ENCODE data around the gene PAK6. TPM values are rescaled to one million over a fixed set of nuclear protein-coding genes. Genes with fewer than 3 reads are reported as not detected.

PAK6 gene
- polyA plus RNA-seq, 1 of the 3 experiments (the other 2 are of a cell fraction) = 0.07 TPM

DNA sequence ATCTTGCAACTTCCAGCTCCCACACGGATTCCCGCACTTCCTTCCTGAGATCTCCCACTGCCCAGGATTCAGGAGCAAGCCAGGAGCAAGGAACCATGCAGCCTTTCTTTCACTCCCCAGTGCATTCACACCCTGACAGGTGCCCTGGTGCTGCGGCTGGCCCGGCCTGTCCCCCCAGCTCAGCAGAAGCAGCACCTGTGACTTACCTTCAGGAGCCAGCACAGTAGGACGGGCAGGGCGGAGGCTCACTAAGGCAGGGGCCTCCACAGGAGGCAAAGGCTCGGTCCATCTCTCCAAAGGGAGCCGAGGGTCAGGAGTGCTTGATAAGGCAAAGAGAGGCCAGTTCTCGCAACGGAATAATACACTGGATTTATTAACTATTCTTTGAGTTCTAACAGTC is 39.2 kb downstream of the PAK6 start:
- DNase-seq = no peak
- POLR2A ChIA-PET = no interaction called here
- WGBS (ENCODE audit: low lambda C conversion rate) = 84% methylated on average over 7 of the region's 10 CpGs
- TF ChIP-seq JUND (IDR thresholded peaks at IDR 0.05) (no peak), FOXM1 (IDR thresholded peaks at IDR 0.05; ENCODE audit: low read depth) (no peak), EZH2phosphoT487 (IDR thresholded peaks at IDR 0.05; ENCODE audit: borderline replicate concordance, low read depth) (no peak)
- TF ChIP-seq, protein P1, sequence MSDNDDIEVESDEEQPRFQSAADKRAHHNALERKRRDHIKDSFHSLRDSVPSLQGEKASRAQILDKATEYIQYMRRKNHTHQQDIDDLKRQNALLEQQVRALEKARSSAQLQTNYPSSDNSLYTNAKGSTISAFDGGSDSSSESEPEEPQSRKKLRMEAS (IDR thresholded peaks at IDR 0.05; ENCODE audit: low read depth) = no peak
- Histone ChIP-seq H3K9me3 (no peaks in the 10 kb centered on the region), H3K79me2 (ENCODE audit: insufficient read depth) (no peaks in the 10 kb centered on the region), H3K27me3 (ENCODE audit: insufficient read depth) (peaks cover 10% of the 10 kb centered on the region), H3K9ac (no peak overlapping the region), H3K4me1 (ENCODE audit: control insufficient read depth in 1 of 2, insufficient read depth in 2 of 2, low read depth in 1 of 2, low read length in 1 of 2) (peaks cover 5 to 6% of the 10 kb centered on the region in 2 experiments; a peak in 1 of 4 replicates), H3K36me3 (replicated peaks in 1 of 2; ENCODE audit: control insufficient read depth in 1 of 2, insufficient read depth in 2 of 2, low read length in 1 of 2) (no peaks in the 10 kb centered on the region), H3K27ac (ENCODE audit: low read depth in 2 of 2, low read length in 1 of 2) (no peak overlapping the region), H3F3A (replicated peaks; ENCODE audit: insufficient read depth) (peaks cover 6% of the 10 kb centered on the region), H3K9me2 (no peaks in the 10 kb centered on the region), H3K4me3 (ENCODE audit: low read depth in 2 of 2, low read length in 1 of 2) (no peak overlapping the region), H2AFZ (ENCODE audit: low read depth) (no peak overlapping the region), H4K20me1 (ENCODE audit: insufficient read depth) (no peaks in the 10 kb centered on the region), H3K4me2 (no peak overlapping the region)
- CTCF ChIA-PET = interaction anchor here (0.7 to 25.6 kb wide), 12 partner anchors 10 to 233 kb away, joined by 3 to 868 read pairs (median 42); partner anchors contain the start of genes ANKRD63, CCDC9B, DISP2 and INAFM2

DNA sequence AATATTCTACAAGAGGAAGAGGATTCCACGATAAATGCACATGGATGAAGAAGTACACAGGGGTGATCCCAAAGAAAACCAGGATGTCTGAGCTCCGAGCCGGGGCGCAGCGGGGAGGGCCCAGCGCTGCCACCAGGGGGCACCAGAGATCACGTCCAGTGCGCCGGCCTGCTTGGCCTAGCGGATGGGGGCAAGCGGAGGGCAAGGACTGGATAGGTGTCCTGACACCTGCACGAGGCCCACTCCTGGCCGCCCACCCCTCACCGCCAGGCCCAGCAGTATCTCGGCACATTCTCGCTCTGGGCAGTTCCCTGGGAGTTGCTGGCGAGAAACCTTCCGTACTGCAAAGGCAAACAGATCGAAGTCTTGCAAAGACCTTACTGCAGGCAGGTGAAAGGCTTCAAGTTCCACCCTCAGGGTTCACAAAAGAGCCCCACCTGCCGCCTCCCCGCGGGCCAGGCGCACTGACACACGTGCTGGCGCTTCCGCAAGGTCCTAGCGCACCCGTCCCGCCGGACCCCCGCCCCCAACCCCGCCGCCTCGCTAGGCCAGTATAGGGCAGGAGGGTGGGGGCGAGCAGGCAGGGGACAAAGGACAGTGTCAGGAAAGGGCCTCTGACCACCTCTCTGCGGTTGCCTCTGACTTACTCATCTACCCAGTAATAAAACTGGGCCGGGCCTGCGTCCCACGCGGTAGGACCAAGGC is 40.7 kb downstream of the PAK6 start:
- H3K4me3 ChIP-seq (ENCODE audit: low read depth in 2 of 2, low read length in 1 of 2) = peak overlapping the region in 1 of 2 experiments; percentile 40; a peak in 1 of 4 replicates
- H3F3A ChIP-seq (replicated peaks; ENCODE audit: insufficient read depth) = peaks cover 6% of the 10 kb centered on the region
- POLR2A ChIA-PET = interaction anchor here (0.7 to 1.0 kb wide), 2 partner anchors 30 to 39 kb away, joined by 3 to 4 read pairs; no protein-coding TSS in a partner anchor
- peak; percentile 91 for DNase-seq
- peaks cover 5 to 6% of the 10 kb centered on the region in 2 experiments; a peak in 1 of 4 replicates for H3K4me1 ChIP-seq (ENCODE audit: control insufficient read depth in 1 of 2, insufficient read depth in 2 of 2, low read depth in 1 of 2, low read length in 1 of 2)
- H3K27ac ChIP-seq (ENCODE audit: low read depth in 2 of 2, low read length in 1 of 2) = no peak overlapping the region
- no peaks in the 10 kb centered on the region for H3K9me3 ChIP-seq
- peaks cover 18% of the 10 kb centered on the region for H3K27me3 ChIP-seq (ENCODE audit: insufficient read depth)
- H3K4me2 ChIP-seq = no peak overlapping the region
- H3K9ac ChIP-seq = no peak overlapping the region
- H3K36me3 ChIP-seq (replicated peaks in 1 of 2; ENCODE audit: control insufficient read depth in 1 of 2, insufficient read depth in 2 of 2, low read length in 1 of 2) = no peaks in the 10 kb centered on the region
- no peaks in the 10 kb centered on the region for H3K79me2 ChIP-seq (ENCODE audit: insufficient read depth)
- TF ChIP-seq RAD21 (IDR thresholded peaks at IDR 0.05; ENCODE audit: low read length) (peak; percentile 84), SMC3 (IDR thresholded peaks at IDR 0.05; ENCODE audit: low read depth, low read length) (peak; percentile 97), MXI1 (IDR thresholded peaks at IDR 0.05; ENCODE audit: low read depth, low read length) (no peak), GABPA (IDR thresholded peaks at IDR 0.05; ENCODE audit: low read depth) (no peak)
- TF ChIP-seq, protein P2, sequence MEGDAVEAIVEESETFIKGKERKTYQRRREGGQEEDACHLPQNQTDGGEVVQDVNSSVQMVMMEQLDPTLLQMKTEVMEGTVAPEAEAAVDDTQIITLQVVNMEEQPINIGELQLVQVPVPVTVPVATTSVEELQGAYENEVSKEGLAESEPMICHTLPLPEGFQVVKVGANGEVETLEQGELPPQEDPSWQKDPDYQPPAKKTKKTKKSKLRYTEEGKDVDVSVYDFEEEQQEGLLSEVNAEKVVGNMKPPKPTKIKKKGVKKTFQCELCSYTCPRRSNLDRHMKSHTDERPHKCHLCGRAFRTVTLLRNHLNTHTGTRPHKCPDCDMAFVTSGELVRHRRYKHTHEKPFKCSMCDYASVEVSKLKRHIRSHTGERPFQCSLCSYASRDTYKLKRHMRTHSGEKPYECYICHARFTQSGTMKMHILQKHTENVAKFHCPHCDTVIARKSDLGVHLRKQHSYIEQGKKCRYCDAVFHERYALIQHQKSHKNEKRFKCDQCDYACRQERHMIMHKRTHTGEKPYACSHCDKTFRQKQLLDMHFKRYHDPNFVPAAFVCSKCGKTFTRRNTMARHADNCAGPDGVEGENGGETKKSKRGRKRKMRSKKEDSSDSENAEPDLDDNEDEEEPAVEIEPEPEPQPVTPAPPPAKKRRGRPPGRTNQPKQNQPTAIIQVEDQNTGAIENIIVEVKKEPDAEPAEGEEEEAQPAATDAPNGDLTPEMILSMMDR (IDR thresholded peaks at IDR 0.05) = peak; percentile 96
- no peak overlapping the region for H2AFZ ChIP-seq (ENCODE audit: low read depth)
- no peaks in the 10 kb centered on the region for H4K20me1 ChIP-seq (ENCODE audit: insufficient read depth)
- CTCF ChIA-PET = interaction anchor here (0.5 to 25.6 kb wide), 44 partner anchors 9 to 593 kb away, joined by 3 to 868 read pairs (median 5); partner anchors contain the start of genes ANKRD63, BMF, CCDC9B and DISP2
- no peaks in the 10 kb centered on the region for H3K9me2 ChIP-seq
- WGBS (ENCODE audit: low lambda C conversion rate) = 46% methylated on average over 19 of the region's 40 CpGs
